Type B pancreatic cell (in vitro differentiated cells): ENCODE results near the gene TRAF1. TPM values are rescaled to one million over a fixed set of nuclear protein-coding genes. Genes with fewer than 3 reads are reported as not detected.

Experiments
- DNase-seq: peaks from one replicate; pipeline ENCODE4 v3.0.0; 2021; ENCODE audit warnings: mixed read lengths; ENCODE audit not compliant: unreplicated experiment; ENCODE audit errors: extremely low spot score
- H3K27ac Mint-ChIP-seq: 2 replicates; pipeline ENCODE4 v1.8.0; 2021; ENCODE audit warnings: mild to moderate bottlenecking, mixed read lengths
- H3K27me3 Mint-ChIP-seq: 2 replicates; pipeline ENCODE4 v1.8.0; 2021; ENCODE audit warnings: mixed read lengths
- H3K36me3 Mint-ChIP-seq: 2 replicates; pipeline ENCODE4 v1.8.0; 2021; ENCODE audit warnings: mixed read lengths
- H3K4me1 Mint-ChIP-seq: one replicate; pipeline ENCODE4 v1.8.0; 2021; ENCODE audit warnings: mixed read lengths; ENCODE audit not compliant: unreplicated experiment
- H3K4me3 Mint-ChIP-seq: 2 replicates; pipeline ENCODE4 v1.8.0; 2021; ENCODE audit warnings: mild to moderate bottlenecking, mixed read lengths
- H3K9me3 Mint-ChIP-seq: 2 replicates; pipeline ENCODE4 v1.8.0; 2021; ENCODE audit warnings: mixed read lengths
- total RNA-seq: library from RNA; stranded (reverse); gene quantifications from 2 replicates; pipeline ENCODE4 v1.2.1, GENCODE V29; 2021; ENCODE audit warnings: low replicate concordance
- TF ChIP-seq, protein P1 (sequence below): fragments of 200-600 bp; sonication (generic); conservative IDR thresholded peaks from 2 replicates; pipeline ENCODE4 v1.5.0; 2021; ENCODE audit warnings: antibody characterized with exemption, mild to moderate bottlenecking

Gene TRAF1
- total RNA-seq, 1 donor from 2014 or later, result 3.1 TPM

DNA sequence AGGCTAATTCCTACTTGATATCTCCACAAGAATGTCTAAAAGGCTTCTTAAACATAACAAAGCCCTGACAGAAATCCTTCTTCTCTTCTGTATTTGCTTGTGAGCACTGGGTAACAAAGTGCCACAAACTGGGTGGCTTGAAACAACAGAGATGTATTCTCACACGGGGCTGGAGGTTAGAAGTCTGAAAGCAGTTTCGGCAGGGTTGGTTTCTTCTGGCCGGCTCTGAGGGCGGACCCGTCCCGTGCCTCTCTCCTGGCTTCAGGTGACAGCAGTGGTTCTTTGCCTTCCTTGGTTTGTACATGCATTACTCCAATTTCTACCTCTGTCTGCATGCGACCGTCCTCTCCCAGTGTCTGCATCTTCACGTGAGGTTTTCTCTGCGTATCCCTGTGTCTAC lies 14.0 kb upstream of the TRAF1 start:
- peaks cover 13% of the 10 kb centered on the region for H3K4me1 Mint-ChIP-seq

GRCh38 chr9:120938851-120939250 lies 12.3 kb upstream of the TRAF1 start:
- Mint-ChIP-seq H3K27me3 (peaks cover 11% of the 10 kb centered on the region), H3K4me1 (peaks cover 18% of the 10 kb centered on the region), H3K27ac (no peak overlapping the region), H3K9me3 (no peaks in the 10 kb centered on the region), H3K36me3 (no peaks in the 10 kb centered on the region), H3K4me3 (no peak overlapping the region)
- TF ChIP-seq, protein P1, sequence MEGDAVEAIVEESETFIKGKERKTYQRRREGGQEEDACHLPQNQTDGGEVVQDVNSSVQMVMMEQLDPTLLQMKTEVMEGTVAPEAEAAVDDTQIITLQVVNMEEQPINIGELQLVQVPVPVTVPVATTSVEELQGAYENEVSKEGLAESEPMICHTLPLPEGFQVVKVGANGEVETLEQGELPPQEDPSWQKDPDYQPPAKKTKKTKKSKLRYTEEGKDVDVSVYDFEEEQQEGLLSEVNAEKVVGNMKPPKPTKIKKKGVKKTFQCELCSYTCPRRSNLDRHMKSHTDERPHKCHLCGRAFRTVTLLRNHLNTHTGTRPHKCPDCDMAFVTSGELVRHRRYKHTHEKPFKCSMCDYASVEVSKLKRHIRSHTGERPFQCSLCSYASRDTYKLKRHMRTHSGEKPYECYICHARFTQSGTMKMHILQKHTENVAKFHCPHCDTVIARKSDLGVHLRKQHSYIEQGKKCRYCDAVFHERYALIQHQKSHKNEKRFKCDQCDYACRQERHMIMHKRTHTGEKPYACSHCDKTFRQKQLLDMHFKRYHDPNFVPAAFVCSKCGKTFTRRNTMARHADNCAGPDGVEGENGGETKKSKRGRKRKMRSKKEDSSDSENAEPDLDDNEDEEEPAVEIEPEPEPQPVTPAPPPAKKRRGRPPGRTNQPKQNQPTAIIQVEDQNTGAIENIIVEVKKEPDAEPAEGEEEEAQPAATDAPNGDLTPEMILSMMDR, result no peak
- DNase-seq, result no peak

More for the DNA sequence above, 14.0 kb upstream of the TRAF1 start:
- H3K36me3 Mint-ChIP-seq, result no peaks in the 10 kb centered on the region
- DNase-seq, result no peak
- peaks cover 11% of the 10 kb centered on the region for H3K27me3 Mint-ChIP-seq
- TF ChIP-seq, protein P1, result no peak
- no peaks in the 10 kb centered on the region for H3K9me3 Mint-ChIP-seq
- H3K4me3 Mint-ChIP-seq, result no peak overlapping the region
- no peak overlapping the region for H3K27ac Mint-ChIP-seq

- H3K27ac Mint-ChIP-seq, result no peak overlapping the region
- TF ChIP-seq, protein P1, result no peak
- no peak for DNase-seq
- H3K27me3 Mint-ChIP-seq, result peaks cover 16% of the 10 kb centered on the region
- H3K9me3 Mint-ChIP-seq, result no peaks in the 10 kb centered on the region
- H3K4me3 Mint-ChIP-seq, result no peak overlapping the region
- no peaks in the 10 kb centered on the region for H3K36me3 Mint-ChIP-seq
- H3K4me1 Mint-ChIP-seq, result peaks cover 18% of the 10 kb centered on the region
Observed at GRCh38 chr9:120937596-120937995, 11.0 kb upstream of the TRAF1 start.

DNA sequence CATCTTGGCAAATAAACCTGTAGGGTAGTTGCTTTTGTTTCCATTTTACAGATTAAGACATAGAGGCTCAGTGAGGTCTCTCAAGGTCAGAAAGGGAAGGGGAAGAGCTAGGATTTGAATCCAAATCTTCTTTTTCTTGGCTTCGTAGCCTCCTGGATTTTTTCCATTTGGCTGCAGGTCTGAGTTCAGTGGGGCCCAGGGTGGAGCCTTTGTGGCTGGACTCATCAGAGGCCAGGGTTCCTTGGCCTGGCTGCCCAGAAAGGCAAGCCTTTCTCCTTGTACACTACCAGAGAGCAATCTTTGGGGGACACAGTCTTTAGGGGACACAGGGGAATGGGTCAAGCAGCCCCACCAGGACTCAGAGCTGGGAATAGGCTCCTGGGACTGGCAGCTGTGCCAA lies 10.5 kb upstream of the TRAF1 start:
- no peak for DNase-seq
- Mint-ChIP-seq H3K27me3 (peaks cover 16% of the 10 kb centered on the region), H3K9me3 (no peaks in the 10 kb centered on the region), H3K4me3 (no peak overlapping the region), H3K4me1 (peaks cover 18% of the 10 kb centered on the region), H3K36me3 (no peaks in the 10 kb centered on the region), H3K27ac (no peak overlapping the region)
- TF ChIP-seq, protein P1, result no peak

DNA sequence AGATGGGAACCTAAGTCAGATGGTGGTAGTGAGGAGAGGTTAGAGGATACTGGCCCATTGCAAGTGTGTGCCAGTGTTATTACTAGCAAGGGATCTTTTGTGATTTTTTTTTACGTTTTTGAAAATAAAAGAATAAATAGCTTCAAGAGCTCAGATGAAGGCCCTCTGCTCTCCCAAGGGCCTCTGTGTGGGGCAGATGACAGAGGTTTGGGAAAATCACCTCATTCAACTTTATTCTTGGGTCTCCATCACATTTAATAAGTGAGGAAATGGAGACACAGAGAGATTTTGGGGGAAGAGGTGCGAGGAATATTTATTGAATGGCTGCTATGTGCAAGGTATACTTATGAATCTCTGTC lies 10.1 kb upstream of the TRAF1 start:
- H3K4me1 Mint-ChIP-seq, result peaks cover 18% of the 10 kb centered on the region
- TF ChIP-seq, protein P1, result peak; percentile 45
- H3K36me3 Mint-ChIP-seq, result no peaks in the 10 kb centered on the region
- peaks cover 16% of the 10 kb centered on the region for H3K27me3 Mint-ChIP-seq
- H3K4me3 Mint-ChIP-seq, result no peak overlapping the region
- peak overlapping the region; percentile 14 for H3K27ac Mint-ChIP-seq
- H3K9me3 Mint-ChIP-seq, result no peaks in the 10 kb centered on the region
- DNase-seq, result no peak
